ENCODE results near the gene SIRT2. TPM values are rescaled to one million over a fixed set of nuclear protein-coding genes. Genes with fewer than 3 reads are reported as not detected.
A peak's percentile ranks its signal among the peaks of the same experiment; 100 is the strongest.

The SIRT2 gene
- total and polyA plus RNA-seq, 2 of the 13 experiments (the other 11 are each of a cell fraction or from before 2014, with no cell fraction given) = 22.3 to 26.1 TPM

DNA sequence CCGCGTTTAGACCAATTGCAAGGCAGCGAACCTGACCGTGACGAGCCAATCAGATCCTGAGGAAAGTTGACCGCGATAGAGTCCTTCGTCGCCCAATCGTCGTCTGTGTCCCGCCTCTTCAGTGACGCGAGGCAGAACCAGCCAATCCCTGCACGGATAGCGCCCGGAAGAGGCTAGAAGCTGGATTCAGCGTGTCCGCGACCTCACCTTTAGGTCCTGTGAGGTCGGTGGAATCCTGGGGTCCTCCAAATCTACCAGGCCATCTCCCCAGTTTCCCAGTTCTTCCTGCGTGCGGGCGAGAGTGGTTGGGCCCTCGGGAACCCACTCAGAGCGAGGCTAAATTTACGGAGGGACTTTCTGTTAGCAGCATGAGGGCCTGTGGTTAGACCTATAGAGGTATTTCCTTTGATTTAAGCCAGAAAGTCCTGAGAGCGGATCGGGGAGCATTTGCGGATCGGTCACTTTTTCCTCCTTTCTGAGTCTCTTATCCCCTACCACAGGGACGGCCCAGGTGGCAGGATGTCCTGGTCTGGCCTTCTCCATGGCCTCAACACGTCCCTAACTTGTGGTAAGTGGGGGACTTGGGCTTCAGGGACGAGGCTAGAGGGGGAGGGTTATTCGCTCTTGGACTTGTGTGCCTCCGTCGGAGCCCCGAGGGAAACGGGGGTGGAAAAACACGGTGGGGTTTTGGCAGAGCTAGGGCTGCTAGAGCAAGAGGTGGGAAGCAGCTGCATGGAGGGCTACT, 31.5 kb upstream of the SIRT2 start, which contains the start of gene MRPS12 (continued):
- TF ChIP-seq, protein P1, sequence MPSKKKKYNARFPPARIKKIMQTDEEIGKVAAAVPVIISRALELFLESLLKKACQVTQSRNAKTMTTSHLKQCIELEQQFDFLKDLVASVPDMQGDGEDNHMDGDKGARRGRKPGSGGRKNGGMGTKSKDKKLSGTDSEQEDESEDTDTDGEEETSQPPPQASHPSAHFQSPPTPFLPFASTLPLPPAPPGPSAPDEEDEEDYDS (CRISPR knock-in tag; IDR thresholded peaks at IDR 0.05) = peak; percentile 61; the same call in 1 of the 2 replicates
- TF ChIP-seq, protein P2, sequence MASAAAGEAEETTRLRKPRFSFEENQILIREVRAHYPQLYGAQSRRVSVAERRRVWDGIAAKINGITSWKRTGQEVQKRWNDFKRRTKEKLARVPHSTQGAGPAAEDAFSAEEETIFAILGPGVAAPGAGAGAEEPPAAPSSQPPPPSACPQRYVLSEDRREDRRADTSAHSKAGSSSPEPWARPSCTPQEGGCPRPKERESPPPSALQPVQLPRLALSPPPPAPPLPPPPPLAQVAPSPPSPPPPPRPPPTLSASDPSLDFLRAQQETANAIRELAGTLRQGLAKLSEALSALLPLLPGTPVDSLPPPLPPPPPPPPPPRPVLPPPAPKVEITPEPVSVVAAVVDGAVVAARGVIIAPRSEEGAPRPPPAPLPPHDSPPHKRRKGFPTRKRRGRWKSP (CRISPR knock-in tag; IDR thresholded peaks at IDR 0.05) = 0 out of 2 replicates have a peak, but pooled peaks have one; percentile 2
- TF ChIP-seq MEIS2 (CRISPR knock-in tag; IDR thresholded peaks at IDR 0.05) = 0 out of 2 replicates have a peak, but pooled peaks have one; percentile 37
- TF ChIP-seq ZFP37 (CRISPR knock-in tag; IDR thresholded peaks at IDR 0.05; ENCODE audit: borderline replicate concordance) = peak; percentile 22; the same call in 1 of the 2 replicates
- TF ChIP-seq, protein P3, sequence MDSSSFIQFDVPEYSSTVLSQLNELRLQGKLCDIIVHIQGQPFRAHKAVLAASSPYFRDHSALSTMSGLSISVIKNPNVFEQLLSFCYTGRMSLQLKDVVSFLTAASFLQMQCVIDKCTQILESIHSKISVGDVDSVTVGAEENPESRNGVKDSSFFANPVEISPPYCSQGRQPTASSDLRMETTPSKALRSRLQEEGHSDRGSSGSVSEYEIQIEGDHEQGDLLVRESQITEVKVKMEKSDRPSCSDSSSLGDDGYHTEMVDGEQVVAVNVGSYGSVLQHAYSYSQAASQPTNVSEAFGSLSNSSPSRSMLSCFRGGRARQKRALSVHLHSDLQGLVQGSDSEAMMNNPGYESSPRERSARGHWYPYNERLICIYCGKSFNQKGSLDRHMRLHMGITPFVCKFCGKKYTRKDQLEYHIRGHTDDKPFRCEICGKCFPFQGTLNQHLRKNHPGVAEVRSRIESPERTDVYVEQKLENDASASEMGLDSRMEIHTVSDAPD (CRISPR knock-in tag; IDR thresholded peaks at IDR 0.05) = no peak
- TF ChIP-seq ZNF556 (CRISPR knock-in tag; IDR thresholded peaks at IDR 0.05; ENCODE audit: borderline replicate concordance) = no peak
- TF ChIP-seq, protein P4, sequence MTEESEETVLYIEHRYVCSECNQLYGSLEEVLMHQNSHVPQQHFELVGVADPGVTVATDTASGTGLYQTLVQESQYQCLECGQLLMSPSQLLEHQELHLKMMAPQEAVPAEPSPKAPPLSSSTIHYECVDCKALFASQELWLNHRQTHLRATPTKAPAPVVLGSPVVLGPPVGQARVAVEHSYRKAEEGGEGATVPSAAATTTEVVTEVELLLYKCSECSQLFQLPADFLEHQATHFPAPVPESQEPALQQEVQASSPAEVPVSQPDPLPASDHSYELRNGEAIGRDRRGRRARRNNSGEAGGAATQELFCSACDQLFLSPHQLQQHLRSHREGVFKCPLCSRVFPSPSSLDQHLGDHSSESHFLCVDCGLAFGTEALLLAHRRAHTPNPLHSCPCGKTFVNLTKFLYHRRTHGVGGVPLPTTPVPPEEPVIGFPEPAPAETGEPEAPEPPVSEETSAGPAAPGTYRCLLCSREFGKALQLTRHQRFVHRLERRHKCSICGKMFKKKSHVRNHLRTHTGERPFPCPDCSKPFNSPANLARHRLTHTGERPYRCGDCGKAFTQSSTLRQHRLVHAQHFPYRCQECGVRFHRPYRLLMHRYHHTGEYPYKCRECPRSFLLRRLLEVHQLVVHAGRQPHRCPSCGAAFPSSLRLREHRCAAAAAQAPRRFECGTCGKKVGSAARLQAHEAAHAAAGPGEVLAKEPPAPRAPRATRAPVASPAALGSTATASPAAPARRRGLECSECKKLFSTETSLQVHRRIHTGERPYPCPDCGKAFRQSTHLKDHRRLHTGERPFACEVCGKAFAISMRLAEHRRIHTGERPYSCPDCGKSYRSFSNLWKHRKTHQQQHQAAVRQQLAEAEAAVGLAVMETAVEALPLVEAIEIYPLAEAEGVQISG (CRISPR knock-in tag; IDR thresholded peaks at IDR 0.05) = 0 out of 2 replicates have a peak, but pooled peaks have one; percentile 5
- 0 out of 2 replicates have a peak, but pooled peaks have one; percentile 68 for TF ChIP-seq ZNF879 (CRISPR knock-in tag; IDR thresholded peaks at IDR 0.05)
- no peak for TF ChIP-seq ZNF577 (CRISPR knock-in tag; IDR thresholded peaks at IDR 0.05; ENCODE audit: borderline replicate concordance, low read depth)
- TF ChIP-seq ZNF329 (CRISPR knock-in tag; IDR thresholded peaks at IDR 0.05; ENCODE audit: low read depth) = no peak
- peak; percentile 71; the same call in 1 of the 2 replicates for TF ChIP-seq NR2C2 (CRISPR knock-in tag; IDR thresholded peaks at IDR 0.05; ENCODE audit: borderline replicate concordance)
- TF ChIP-seq ARNTL (CRISPR knock-in tag; IDR thresholded peaks at IDR 0.05) = 0 out of 2 replicates have a peak, but pooled peaks have one; percentile 33
- 0 out of 2 replicates have a peak, but pooled peaks have one; percentile 62 for TF ChIP-seq ZNF44 (CRISPR knock-in tag; IDR thresholded peaks at IDR 0.05)
- peak; percentile 25; the same call in 1 of the 2 replicates for TF ChIP-seq AHR (CRISPR knock-in tag; IDR thresholded peaks at IDR 0.05)
- TF ChIP-seq KLF9 (CRISPR knock-in tag; IDR thresholded peaks at IDR 0.05; ENCODE audit: low read depth) = no peak
- no peak for TF ChIP-seq HHEX (CRISPR knock-in tag; IDR thresholded peaks at IDR 0.05)
- TF ChIP-seq ZNF615 (CRISPR knock-in tag; IDR thresholded peaks at IDR 0.05; ENCODE audit: borderline replicate concordance) = no peak
- TF ChIP-seq ZNF766 (CRISPR knock-in tag; IDR thresholded peaks at IDR 0.05; ENCODE audit: borderline replicate concordance) = peak; percentile 25; the same call in 1 of the 2 replicates
- TF ChIP-seq, protein P5, sequence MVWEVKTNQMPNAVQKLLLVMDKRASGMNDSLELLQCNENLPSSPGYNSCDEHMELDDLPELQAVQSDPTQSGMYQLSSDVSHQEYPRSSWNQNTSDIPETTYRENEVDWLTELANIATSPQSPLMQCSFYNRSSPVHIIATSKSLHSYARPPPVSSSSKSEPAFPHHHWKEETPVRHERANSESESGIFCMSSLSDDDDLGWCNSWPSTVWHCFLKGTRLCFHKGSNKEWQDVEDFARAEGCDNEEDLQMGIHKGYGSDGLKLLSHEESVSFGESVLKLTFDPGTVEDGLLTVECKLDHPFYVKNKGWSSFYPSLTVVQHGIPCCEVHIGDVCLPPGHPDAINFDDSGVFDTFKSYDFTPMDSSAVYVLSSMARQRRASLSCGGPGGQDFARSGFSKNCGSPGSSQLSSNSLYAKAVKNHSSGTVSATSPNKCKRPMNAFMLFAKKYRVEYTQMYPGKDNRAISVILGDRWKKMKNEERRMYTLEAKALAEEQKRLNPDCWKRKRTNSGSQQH (CRISPR knock-in tag; IDR thresholded peaks at IDR 0.05; ENCODE audit: low read depth) = 0 out of 2 replicates have a peak, but pooled peaks have one; percentile 6
- peak; percentile 6 for TF ChIP-seq RBM39 (IDR thresholded peaks at IDR 0.05; ENCODE audit: low read depth, low read length, poor library complexity, severe bottlenecking)
- peak; percentile 93 for TF ChIP-seq ZNF441 (CRISPR knock-in tag; IDR thresholded peaks at IDR 0.05; ENCODE audit: borderline replicate concordance)
- peak; percentile 34; the same call in 1 of the 2 replicates for TF ChIP-seq PHF20 (CRISPR knock-in tag; IDR thresholded peaks at IDR 0.05)

Measured in HepG2 (cell line).